AML-193 (cell line): ENCODE results near the gene ZMIZ1.

Experiments used
- DNase-seq, 2 experiments: peaks; one replicate each; lab custom pipeline; 2025; lab: John Stamatoyannopoulos, UW

Gene ZMIZ1

GRCh38 chr10:79246209-79246581 is 177.4 kb downstream of the ZMIZ1 start:
- DNase-seq, result no peak

GRCh38 chr10:79246606-79247275 is 178.0 kb downstream of the ZMIZ1 start:
- DNase-seq, result no peak

- no peak for DNase-seq
Measured at GRCh38 chr10:79247373-79248137, 178.8 kb downstream of the ZMIZ1 start.

DNA sequence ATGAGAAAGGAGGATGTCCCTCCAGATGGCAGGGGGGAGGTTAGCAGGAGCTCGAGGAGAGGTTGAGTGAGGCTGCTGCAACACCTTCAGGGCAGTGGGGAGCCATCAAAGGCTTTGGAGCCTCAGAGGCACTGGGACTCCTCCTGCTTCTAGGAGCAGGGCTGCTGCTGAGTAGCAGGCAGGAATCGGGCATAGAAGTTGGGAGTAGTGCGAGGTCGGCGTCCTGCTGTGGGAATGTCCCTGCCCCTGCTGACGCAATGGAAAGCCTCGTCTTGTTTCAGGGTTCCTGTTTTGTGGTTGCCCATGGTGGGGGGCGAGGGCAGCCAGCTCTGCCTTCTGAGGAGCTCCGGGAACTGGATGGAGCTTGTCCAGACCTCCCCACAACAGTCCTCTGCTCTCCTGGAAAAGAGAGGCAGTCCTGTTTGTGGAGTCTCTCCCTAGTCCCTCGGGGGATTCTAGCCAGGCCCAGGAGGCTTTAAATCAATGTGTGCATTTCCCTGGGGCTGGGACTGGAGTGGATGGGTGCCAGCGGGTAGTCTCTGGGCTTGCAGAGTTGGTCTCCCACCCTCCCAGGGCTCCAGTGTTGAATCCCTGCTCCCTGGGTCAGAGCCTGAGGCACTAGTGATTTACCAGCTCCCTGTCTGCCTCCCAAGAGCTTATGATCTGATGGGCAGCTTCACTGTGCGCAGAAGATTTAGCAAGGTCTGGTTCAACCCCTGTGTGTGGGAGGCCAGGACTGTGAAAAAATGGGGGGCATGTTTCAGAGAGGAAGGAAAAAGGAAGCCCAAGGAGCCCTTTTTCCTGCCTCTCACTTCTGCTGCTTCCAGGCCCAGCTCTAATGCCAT is 179.8 kb downstream of the ZMIZ1 start:
- DNase-seq, result peak in 1 of 2 experiments; percentile 41

GRCh38 chr10:79249186-79250121 is 180.7 kb downstream of the ZMIZ1 start:
- no peak for DNase-seq

DNA sequence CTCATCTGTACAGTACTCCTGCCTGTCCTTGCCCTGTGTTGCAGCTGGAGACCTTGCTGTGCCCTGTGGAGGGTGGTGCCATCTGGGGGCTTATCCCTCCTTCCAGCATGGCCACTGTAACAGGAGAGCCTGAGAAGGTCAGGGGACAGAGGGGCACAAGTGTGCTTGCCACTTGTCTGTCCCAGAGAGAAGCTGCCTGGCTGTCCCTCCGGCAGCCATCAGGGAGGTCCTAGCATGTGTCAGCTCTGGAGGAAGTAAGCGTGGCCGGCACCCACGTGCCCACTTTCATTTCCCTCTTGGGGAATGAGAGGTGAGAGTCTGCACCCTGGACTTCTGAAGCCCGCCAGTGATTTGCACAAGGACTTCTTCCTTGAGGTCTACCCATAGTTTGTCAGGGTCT is 181.5 kb downstream of the ZMIZ1 start:
- no peak for DNase-seq

DNA sequence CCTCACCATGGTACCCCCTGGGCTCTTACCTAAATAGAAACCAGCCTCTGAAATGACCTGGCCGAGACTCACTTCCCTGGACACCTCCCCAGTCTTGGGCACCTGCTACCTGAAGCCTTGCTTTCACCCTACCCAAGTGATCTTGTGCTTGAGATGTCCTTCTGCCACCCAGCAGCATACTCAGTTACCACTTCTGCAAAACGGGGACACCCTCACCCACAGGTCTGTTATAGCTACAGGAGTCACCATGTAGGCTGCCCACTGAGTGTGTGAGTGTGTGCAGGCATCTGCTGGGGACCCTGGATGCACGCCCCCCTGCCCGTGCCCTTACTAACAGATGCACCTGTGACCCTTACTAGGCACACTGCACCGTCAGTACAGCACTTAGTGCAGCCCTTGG is 183.7 kb downstream of the ZMIZ1 start:
- no peak for DNase-seq

DNA sequence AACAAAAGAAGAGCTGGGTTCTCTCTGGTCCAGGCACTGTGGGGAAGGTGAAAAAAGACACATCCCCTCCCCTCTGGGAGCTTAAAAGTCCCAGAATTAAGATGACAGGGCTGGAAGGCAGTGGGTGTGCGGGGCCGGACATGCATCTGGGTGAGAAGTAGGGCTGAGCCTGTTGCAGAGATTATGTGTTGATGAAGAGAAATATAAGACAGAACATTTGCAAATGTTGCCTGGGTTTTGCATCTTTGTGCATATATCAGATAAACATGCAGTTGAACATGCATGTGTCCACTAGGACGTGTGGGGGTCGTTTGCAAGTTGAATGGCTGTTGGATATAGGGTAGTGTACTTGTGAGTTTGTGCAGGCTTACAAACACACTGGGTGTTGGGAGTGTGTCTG is 184.2 kb downstream of the ZMIZ1 start:
- no peak for DNase-seq

DNA sequence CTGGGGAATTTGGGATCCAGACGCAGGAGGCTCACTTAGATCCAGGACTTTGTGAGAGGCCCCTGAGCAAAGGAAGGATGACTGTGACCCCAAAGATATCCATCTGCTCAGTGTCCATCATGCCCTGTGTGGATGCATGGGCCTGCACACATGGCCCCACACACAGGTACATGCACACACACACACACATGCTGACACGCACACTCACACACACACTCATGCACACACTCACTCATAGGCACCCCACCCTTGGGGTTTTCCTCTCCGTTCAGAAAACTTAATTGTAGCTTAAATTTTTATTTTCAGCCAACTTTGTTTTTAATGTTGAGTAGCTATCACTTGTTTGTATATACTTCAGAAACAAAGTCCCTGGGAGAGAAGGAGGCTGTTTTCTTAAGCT is 184.9 kb downstream of the ZMIZ1 start:
- DNase-seq, result no peak

- no peak for DNase-seq
Measured at GRCh38 chr10:79254333-79255006, 185.7 kb downstream of the ZMIZ1 start.

GRCh38 chr10:79255007-79255507 is 186.3 kb downstream of the ZMIZ1 start:
- no peak for DNase-seq

GRCh38 chr10:79256264-79256806 is 187.6 kb downstream of the ZMIZ1 start:
- no peak for DNase-seq

DNA sequence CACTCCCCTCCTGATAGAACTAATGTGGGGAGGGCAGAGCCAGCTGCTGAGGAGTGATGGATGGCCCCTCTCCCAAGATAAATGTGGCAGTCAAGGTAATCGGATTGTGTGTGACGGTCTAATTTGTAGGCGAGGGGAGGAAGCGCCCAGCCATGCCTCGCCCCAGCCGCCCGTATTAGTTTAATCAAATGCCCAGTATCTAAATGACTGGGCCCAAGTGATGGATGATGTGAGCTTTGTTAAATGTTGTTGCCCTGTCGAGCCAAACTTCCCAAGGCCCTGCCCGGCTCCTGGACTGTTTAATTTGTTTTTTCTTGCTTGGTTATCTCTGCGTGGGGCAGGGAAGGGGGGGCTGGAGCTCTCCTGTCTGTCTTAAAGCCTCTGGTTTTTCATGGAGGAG is 190.1 kb downstream of the ZMIZ1 start:
- DNase-seq, result no peak

DNA sequence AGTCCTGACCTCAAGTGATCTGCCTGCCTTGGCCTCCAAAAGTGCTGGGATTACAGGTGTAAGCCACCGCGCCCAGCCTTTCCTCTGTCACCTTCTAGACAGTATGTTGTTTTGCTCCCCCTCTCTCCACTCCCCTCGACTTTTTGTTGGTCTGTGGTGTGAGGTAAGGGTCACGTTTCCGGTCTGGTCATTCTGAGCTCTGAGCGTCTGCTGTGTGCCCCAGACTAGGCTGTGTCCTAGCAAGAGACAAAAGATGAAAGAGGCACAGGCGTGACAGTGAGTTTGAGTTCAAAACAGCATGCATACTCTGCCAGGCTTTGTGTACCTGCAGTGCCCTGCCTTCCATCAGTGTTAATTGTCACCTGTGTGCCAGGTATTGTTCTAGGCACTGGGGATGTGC is 191.1 kb downstream of the ZMIZ1 start:
- no peak for DNase-seq

DNA sequence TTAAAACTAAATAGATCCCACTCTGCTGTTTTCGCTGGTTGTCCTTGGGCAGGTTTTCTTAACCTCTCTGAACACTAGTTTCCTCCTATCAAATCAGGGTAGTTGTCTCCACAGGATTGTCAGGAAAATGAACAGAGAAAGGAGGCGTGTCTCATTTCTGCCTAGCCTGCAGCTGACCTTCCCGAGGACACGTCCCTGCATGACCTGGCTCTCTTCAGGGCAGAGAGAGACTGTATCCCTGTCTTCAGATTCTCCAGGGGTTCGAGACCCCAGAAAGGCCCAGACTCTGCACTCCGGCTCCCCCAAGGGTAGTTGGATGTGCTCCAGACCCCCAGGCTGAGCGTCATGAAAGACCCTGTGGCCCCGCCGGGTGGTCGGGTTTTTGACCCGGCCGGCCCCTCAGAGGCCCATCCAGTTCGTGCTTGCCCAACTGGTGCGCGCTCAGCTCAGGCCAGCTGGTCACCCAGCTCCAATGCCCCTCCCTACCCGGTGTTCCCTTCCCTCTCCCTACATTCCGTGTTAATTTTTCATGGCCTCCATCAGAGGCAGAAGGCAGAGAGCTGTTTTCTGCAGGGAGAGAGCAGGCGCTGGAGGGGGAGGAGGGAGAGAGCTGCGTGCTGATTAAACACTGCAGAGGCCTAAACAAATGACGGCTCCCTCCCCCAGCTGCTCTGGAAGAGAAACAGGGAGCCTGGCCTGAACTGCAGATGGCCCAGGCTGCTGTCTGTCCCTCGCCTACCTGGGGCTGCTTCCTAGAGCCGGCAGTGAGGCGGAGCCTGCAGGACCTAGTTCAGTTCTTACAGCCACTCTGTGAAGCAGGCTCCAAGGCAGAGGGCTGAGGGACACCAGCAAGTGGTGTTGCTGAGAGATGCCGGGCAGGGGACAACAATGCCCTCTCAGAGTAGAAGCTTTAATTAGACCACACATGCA is 192.3 kb downstream of the ZMIZ1 start:
- DNase-seq, result no peak

DNA sequence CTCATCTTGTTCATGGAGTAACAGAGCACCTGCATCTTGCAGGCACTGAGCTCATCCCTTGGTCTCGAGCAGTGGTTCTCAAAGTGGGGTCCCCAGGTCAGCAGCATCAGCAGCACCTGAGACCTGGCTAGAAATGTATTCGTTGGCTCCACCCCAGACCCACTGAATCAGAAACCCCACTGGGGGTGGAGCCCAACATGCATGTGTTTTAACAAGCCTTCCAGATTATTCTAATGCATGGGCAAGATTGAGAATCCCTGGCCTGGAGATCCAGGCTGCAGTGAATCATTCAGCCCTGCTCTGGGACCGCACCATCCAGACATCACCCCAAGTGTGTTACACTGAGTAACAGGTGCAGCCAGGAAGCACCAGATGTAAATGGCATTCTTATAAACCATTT is 193.4 kb downstream of the ZMIZ1 start:
- DNase-seq, result no peak

- no peak for DNase-seq
Measured at GRCh38 chr10:79262959-79263746, 194.4 kb downstream of the ZMIZ1 start.

GRCh38 chr10:79263939-79264338 is 195.2 kb downstream of the ZMIZ1 start:
- DNase-seq, result no peak

DNA sequence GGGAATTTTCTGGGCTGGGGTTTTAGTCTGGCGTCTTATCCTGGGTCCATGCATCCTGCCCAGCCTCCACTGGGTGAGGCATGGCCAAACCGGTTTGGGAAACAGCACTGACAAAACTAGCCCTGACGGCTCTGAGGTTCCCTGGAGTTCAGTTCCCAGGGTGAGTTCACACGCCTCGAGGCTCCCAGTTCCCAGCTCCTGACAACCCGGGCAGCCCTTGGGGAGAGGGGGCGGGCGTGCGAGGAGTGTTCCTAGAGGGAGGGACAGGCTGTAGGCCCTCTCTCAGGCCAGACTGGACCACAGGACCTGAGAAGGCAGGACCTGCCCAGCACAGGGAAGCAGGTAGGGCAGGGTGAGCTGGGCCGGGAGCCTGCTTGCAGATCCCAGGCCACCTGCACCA is 196.2 kb downstream of the ZMIZ1 start:
- no peak for DNase-seq
